K562 (cell line): ENCODE data around the gene SAT1. TPM values are rescaled to one million over a fixed set of nuclear protein-coding genes. Genes with fewer than 3 reads are reported as not detected.

ENCODE experiments used
- ATF3 ChIP-seq, 2 experiments: fragments of 450-650 bp in 1 of 2; sonication (generic) in 1 of 2; formaldehyde crosslinking in 1 of 2; IDR thresholded peaks in 1 of 2; conservative IDR thresholded peaks in 1 of 2; 2 replicates each; pipeline versions ENCODE4 v1.6.1 to v1.8.1; 2016 to 2023; ENCODE audit warnings: mild to moderate bottlenecking in 2 of 2, moderate library complexity in 2 of 2, inconsistent platforms in 1 of 2, missing genetic modification reagents in 1 of 2
- BRD4 ChIP-seq: fragments of 200-600 bp; sonication (generic); IDR thresholded peaks from 2 replicates; pipeline ENCODE4 v1.6.1; 2017; ENCODE audit warnings: inconsistent platforms
- CBX3 ChIP-seq, 2 experiments: IDR thresholded peaks; 1 replicate in 1 of 2; 2 replicates in 1 of 2; pipeline ENCODE4 v1.6.1; 2012; ENCODE audit warnings: inconsistent platforms in 2 of 2, low read length in 2 of 2, borderline replicate concordance in 1 of 2, control low read depth in 1 of 2
- CBX8 ChIP-seq: fragments of 200-600 bp; sonication (generic); IDR thresholded peaks from 2 replicates; pipeline ENCODE4 v1.6.1; 2012; ENCODE audit warnings: borderline replicate concordance, mixed run types, low read depth, mild to moderate bottlenecking, moderate library complexity, mixed read lengths, low read length, control low read depth, inconsistent platforms; ENCODE audit not compliant: poor library complexity, severe bottlenecking; ENCODE audit errors: extremely low read depth
- CXXC5 ChIP-seq: fragments of 250-450 bp; sonication (Bioruptor Pico); IDR thresholded peaks from 2 replicates; pipeline ENCODE4 v1.8.0; 2022; ENCODE audit warnings: inconsistent platforms, mild to moderate bottlenecking, moderate library complexity
- ETV1 ChIP-seq: fragments of 450-650 bp; conservative IDR thresholded peaks from 2 replicates; pipeline ENCODE4 v1.6.1; 2016; ENCODE audit warnings: missing genetic modification characterization, control low read depth, low read depth, missing compliant biosample characterization
- FOXK2 ChIP-seq, 2 experiments: fragments of 450-650 bp; IDR thresholded peaks in 1 of 2; conservative IDR thresholded peaks in 1 of 2; 2 replicates each; pipeline ENCODE4 v1.6.1; 2016; ENCODE audit warnings: low read depth in 2 of 2, mild to moderate bottlenecking in 1 of 2
- GABPB2 ChIP-seq: fragments of 250-450 bp; sonication (Bioruptor Pico); conservative IDR thresholded peaks from 2 replicates; pipeline ENCODE4 v1.5.1; 2021; ENCODE audit warnings: mild to moderate bottlenecking
- HNRNPLL ChIP-seq: fragments of 200-400 bp; formaldehyde crosslinking; IDR thresholded peaks from 2 replicates; pipeline ENCODE4 v1.6.1; 2017; ENCODE audit warnings: low read length, low read depth, mild to moderate bottlenecking; ENCODE audit not compliant: poor library complexity, severe bottlenecking
- MCM5 ChIP-seq: fragments of 450-650 bp; IDR thresholded peaks from 2 replicates; pipeline ENCODE4 v1.6.1; 2016; ENCODE audit warnings: low read depth
- NCOA1 ChIP-seq: fragments of 450-650 bp; IDR thresholded peaks from 2 replicates; pipeline ENCODE4 v1.6.1; 2016; ENCODE audit warnings: low read depth
- NR1H2 ChIP-seq: sonication (generic); formaldehyde crosslinking; IDR thresholded peaks from 2 replicates; pipeline ENCODE4 v1.4.0; 2020; ENCODE audit warnings: mild to moderate bottlenecking, missing genetic modification reagents
- RFX7 ChIP-seq: fragments of 250-450 bp; sonication (Bioruptor Pico); IDR thresholded peaks from 2 replicates; pipeline ENCODE4 v1.5.1; 2021; ENCODE audit warnings: mild to moderate bottlenecking
- TAF1 ChIP-seq: IDR thresholded peaks from 2 replicates; pipeline ENCODE4 v1.6.1; 2011; ENCODE audit warnings: mild to moderate bottlenecking, low read length, moderate library complexity; ENCODE audit not compliant: insufficient read depth, control insufficient read depth, severe bottlenecking; ENCODE audit errors: extremely low read depth
- ZBED1 ChIP-seq: IDR thresholded peaks from 2 replicates; pipeline ENCODE4 v1.6.1; 2014
- ZBTB11 ChIP-seq, 3 experiments: fragments of 200-800 bp in 1 of 3; fragments of 250-450 bp in 1 of 3; fragments of 450-650 bp in 1 of 3; sonication (Bioruptor Pico) in 1 of 3; sonication (Bioruptor generic) in 1 of 3; formaldehyde crosslinking in 1 of 3; IDR thresholded peaks; 2 replicates each; pipeline versions ENCODE4 v1.6.1 to v1.8.0; 2016 to 2022; ENCODE audit warnings: mild to moderate bottlenecking in 2 of 3, missing genetic modification characterization in 2 of 3, missing compliant biosample characterization in 1 of 3, moderate library complexity in 1 of 3
- ZMIZ1 ChIP-seq, 2 experiments: fragments of 150-350 bp in 1 of 2; IDR thresholded peaks; 2 replicates each; pipeline ENCODE4 v1.6.1; 2012 to 2016; ENCODE audit warnings: low read depth in 2 of 2, low read length in 2 of 2, mild to moderate bottlenecking in 1 of 2, moderate library complexity in 1 of 2
- polyA plus RNA-seq, 8 experiments: library from polyadenylated mRNA; depleted of rRNA in 4 of 8; stranded (reverse) in 5 of 8; unstranded in 3 of 8; fragments of >200 nt; fragmentation: Nextera tagmentation in 2 of 8; fragmentation: Illumina TruSeq in 1 of 8; extraction: Ambion mirVana in 2 of 8; extraction: Trizol in 1 of 8; gene quantifications; 2 replicates each; pipeline versions ENCODE4 v1.2.1 to v1.2.3, GENCODE V29; 2011 to 2014; ENCODE audit warnings: inconsistent platforms in 1 of 8, missing spikeins in 1 of 8
- total RNA-seq, 7 experiments: library from RNA; depleted of rRNA in 6 of 7; stranded (reverse); fragments of >200 nt in 6 of 7; fragmentation: Illumina TruSeq in 2 of 7; extraction: Trizol in 2 of 7; gene quantifications; 2 replicates each; pipeline versions ENCODE4 v1.2.1 to v1.2.3, GENCODE V29; 2011 to 2021; ENCODE audit warnings: low replicate concordance in 1 of 7

The SAT1 gene
- total and polyA plus RNA-seq, 9 of the 15 experiments (the other 6 are each of a cell fraction or from before 2014, with no cell fraction given): 47.4 to 194 (median 74.1) TPM

- TF ChIP-seq ATF3 (IDR thresholded peaks at IDR 0.05): no peak
- TF ChIP-seq ATF3 (CRISPR knock-in tag; conservative IDR thresholded peaks at IDR 0.05): peak; percentile 52; the same call in 1 of the 2 replicates
- no peak for TF ChIP-seq GABPB2 (CRISPR knock-in tag)
- TF ChIP-seq ETV1 (tag): peak; percentile 74
- TF ChIP-seq CBX3 (IDR thresholded peaks at IDR 0.05; ENCODE audit: borderline replicate concordance in 1 of 2, low read length in 2 of 2): no peak
- TF ChIP-seq NCOA1: 0 out of 2 replicates have a peak, but pooled peaks have one; percentile 44
- peak in 1 of 2 experiments; percentile 65; a peak in 1 of 4 replicates for TF ChIP-seq ZMIZ1 (IDR thresholded peaks at IDR 0.05; ENCODE audit: low read depth in 2 of 2, low read length in 2 of 2)
- TF ChIP-seq RFX7: no peak
- TF ChIP-seq MCM5: no peak
- TF ChIP-seq HNRNPLL: peak; percentile 71
- TF ChIP-seq BRD4: no peak
- TF ChIP-seq ZBED1: no peak
- peak; percentile 97 for TF ChIP-seq TAF1
- peak in 2 of 3 experiments; percentile 76 to 95; a peak in 4 of 6 replicates for TF ChIP-seq ZBTB11 (CRISPR knock-in tag; IDR thresholded peaks at IDR 0.05)
- TF ChIP-seq CBX8: no peak
- peak; percentile 74 to 82; a peak in 3 of 4 replicates for TF ChIP-seq FOXK2 (conservative IDR thresholded peaks at IDR 0.05 in 1 of 2, IDR thresholded peaks at IDR 0.05 in 1 of 2; ENCODE audit: low read depth in 2 of 2)
- TF ChIP-seq CXXC5: peak; percentile 76
- no peak for TF ChIP-seq NR1H2
These were observed at the start of gene SAT1 (continued) for GRCh38 chrX:23782863-23783588.
